HepG2 (cell line): ENCODE data around the gene CEBPA. TPM values are rescaled to one million over a fixed set of nuclear protein-coding genes. Genes with fewer than 3 reads are reported as not detected.

Experiments used
- ATAC-seq: fragments of 200-7000 bp; cut with Tn5 transposase; 3 replicates; pipeline ENCODE4 v1.9.1; 2020; ENCODE audit warnings: mild to moderate bottlenecking, moderate library complexity
- BruUV-seq: library from RNA; stranded (reverse); fragments of 400-500 nt; replicated peaks from 2 replicates; lab custom pipeline; 2021; lab: Mats Ljungman, UMichigan
- CTCF ChIA-PET: fragments of 300-600 bp; formaldehyde crosslinking; extraction: SDS; loops from one replicate; lab custom pipeline; 2021; ENCODE audit warnings: low total read pairs, inconsistent platforms, low intra/inter-chr PET ratio; lab: Yijun Ruan, JAX
- POLR2A ChIA-PET: fragments of 350-600 bp; sonication (Branson Sonifier 250); formaldehyde crosslinking; loops from one replicate; lab custom pipeline; 2020; ENCODE audit warnings: antibody characterized with exemption, inconsistent platforms; lab: Yijun Ruan, JAX
- DNase-seq: peaks from one replicate; pipeline ENCODE4 v3.0.0-alpha.2; 2015; ENCODE audit warnings: low spot score
- FAIRE-seq: peaks from 3 replicates; lab custom pipeline; 2011; peaks lifted over from hg19 to GRCh38; lab: Jason Lieb, UNC
- H2AFZ ChIP-seq: one replicate; pipeline ENCODE4 v1.6.1; 2011; ENCODE audit warnings: low read length, inconsistent platforms
- H3K27ac ChIP-seq: fragments of 300-600 bp; 3 replicates; pipeline ENCODE4 v1.8.0; 2011; ENCODE audit warnings: mixed run types, mild to moderate bottlenecking, mixed read lengths, low read length, inconsistent platforms; ENCODE audit not compliant: insufficient read depth; ENCODE audit errors: extremely low read length
- H3K27me3 ChIP-seq, 2 experiments: fragments of 200-600 bp in 1 of 2; 2 replicates in 1 of 2; 3 replicates in 1 of 2; pipeline versions ENCODE4 v1.6.0 to v1.8.0; 2011; ENCODE audit warnings: low read length in 2 of 2, mild to moderate bottlenecking in 2 of 2, moderate library complexity in 2 of 2, inconsistent platforms in 1 of 2; ENCODE audit not compliant: insufficient read depth in 2 of 2, control insufficient read depth in 1 of 2
- H3K36me3 ChIP-seq, 2 experiments: fragments of 200-600 bp in 1 of 2; replicated peaks in 1 of 2; 2 replicates in 1 of 2; 3 replicates in 1 of 2; pipeline versions ENCODE4 v1.5.1 to v1.8.0; 2011; ENCODE audit warnings: low read length in 2 of 2, inconsistent platforms in 1 of 2; ENCODE audit not compliant: insufficient read depth in 2 of 2, control insufficient read depth in 1 of 2
- H3K4me1 ChIP-seq: 2 replicates; pipeline ENCODE4 v1.5.1; 2012; ENCODE audit warnings: low read length, inconsistent platforms; ENCODE audit not compliant: insufficient read depth
- H3K4me2 ChIP-seq: 2 replicates; pipeline ENCODE4 v1.6.0; 2011; ENCODE audit warnings: low read depth, low read length, inconsistent platforms
- H3K4me3 ChIP-seq, 3 experiments: fragments of 200-600 bp in 1 of 3; sonication (generic), shearing (Covaris generic) in 1 of 3; replicated peaks in 1 of 3; 2 replicates each; pipeline ENCODE4 v1.5.1; 2011 to 2016; ENCODE audit warnings: low read length in 3 of 3, inconsistent platforms in 2 of 3, low read depth in 2 of 3, mild to moderate bottlenecking in 2 of 3, control low read depth in 1 of 3, mixed read lengths in 1 of 3; ENCODE audit not compliant: insufficient read depth in 1 of 3
- H3K79me2 ChIP-seq: one replicate; pipeline ENCODE4 v1.6.1; 2011; ENCODE audit warnings: low read length, inconsistent platforms; ENCODE audit not compliant: insufficient read depth
- H3K9ac ChIP-seq: 2 replicates; pipeline ENCODE4 v1.6.0; 2011; ENCODE audit warnings: mild to moderate bottlenecking, low read depth, low read length, inconsistent platforms; ENCODE audit not compliant: insufficient read depth
- H3K9me3 ChIP-seq: 2 replicates; pipeline ENCODE4 v1.5.1; 2012; ENCODE audit warnings: mild to moderate bottlenecking, low read length
- H4K20me1 ChIP-seq: 2 replicates; pipeline ENCODE4 v1.6.0; 2011; ENCODE audit warnings: inconsistent platforms, mild to moderate bottlenecking, low read length, moderate library complexity; ENCODE audit not compliant: insufficient read depth
- ASH2L ChIP-seq: fragments of 300-600, 200-600 bp; sonication (generic); IDR thresholded peaks from 2 replicates; pipeline ENCODE4 v1.7.0; 2017; ENCODE audit warnings: low read depth, mild to moderate bottlenecking, moderate library complexity, mixed read lengths, low read length; ENCODE audit not compliant: insufficient read length
- CHD2 ChIP-seq: IDR thresholded peaks from 2 replicates; pipeline ENCODE4 v1.6.1; 2011; ENCODE audit warnings: low read depth, low read length, improper control_type of control experiment
- ELF1 ChIP-seq: sonication (generic); formaldehyde crosslinking; IDR thresholded peaks from 2 replicates; pipeline ENCODE4 v1.4.0; 2020; ENCODE audit warnings: missing genetic modification reagents
- FOXJ3 ChIP-seq: sonication (generic); formaldehyde crosslinking; IDR thresholded peaks from 2 replicates; pipeline ENCODE4 v1.4.0; 2020; ENCODE audit warnings: missing genetic modification reagents, mild to moderate bottlenecking, borderline replicate concordance
- POLR2A ChIP-seq, 2 experiments: IDR thresholded peaks; 2 replicates each; pipeline ENCODE4 v1.6.1; 2011; ENCODE audit warnings: low read depth in 2 of 2, low read length in 2 of 2, mild to moderate bottlenecking in 1 of 2, moderate library complexity in 1 of 2; ENCODE audit not compliant: insufficient read depth in 1 of 2
- RAD51 ChIP-seq: fragments of 450-650 bp; IDR thresholded peaks from 2 replicates; pipeline ENCODE4 v1.6.1; 2016; ENCODE audit warnings: borderline replicate concordance
- SALL1 ChIP-seq: sonication (generic); formaldehyde crosslinking; IDR thresholded peaks from 2 replicates; pipeline ENCODE4 v1.8.0; 2022; ENCODE audit warnings: mild to moderate bottlenecking, missing genetic modification reagents
- TBL1XR1 ChIP-seq: fragments of 150-350 bp; IDR thresholded peaks from 2 replicates; pipeline ENCODE4 v1.6.1; 2014; ENCODE audit warnings: borderline replicate concordance, low read length; ENCODE audit not compliant: partially characterized antibody
- ZBTB1 ChIP-seq: sonication (generic); formaldehyde crosslinking; IDR thresholded peaks from 2 replicates; pipeline ENCODE4 v1.4.0; 2020; ENCODE audit warnings: missing genetic modification reagents, borderline replicate concordance
- ZBTB39 ChIP-seq: sonication (generic); formaldehyde crosslinking; IDR thresholded peaks from 2 replicates; pipeline ENCODE4 v1.5.0; 2020; ENCODE audit warnings: missing genetic modification reagents
- ZMAT3 ChIP-seq: sonication (generic); formaldehyde crosslinking; conservative IDR thresholded peaks from 2 replicates; pipeline ENCODE4 v1.7.0; 2021; ENCODE audit warnings: missing genetic modification reagents
- ZNF143 ChIP-seq: sonication (generic); formaldehyde crosslinking; IDR thresholded peaks from 2 replicates; pipeline ENCODE4 v1.4.0; 2020; ENCODE audit warnings: missing genetic modification reagents
- ZNF160 ChIP-seq: sonication (generic); formaldehyde crosslinking; IDR thresholded peaks from 2 replicates; pipeline ENCODE4 v1.8.0; 2022; ENCODE audit warnings: mild to moderate bottlenecking, inconsistent platforms, missing genetic modification reagents
- ZNF205 ChIP-seq: IDR thresholded peaks from 2 replicates; pipeline ENCODE4 v1.6.1; 2018; ENCODE audit warnings: missing biosample characterization, missing genetic modification reagents
- ZNF484 ChIP-seq: sonication (generic); formaldehyde crosslinking; IDR thresholded peaks from 2 replicates; pipeline ENCODE4 v1.5.1; 2020; ENCODE audit warnings: mild to moderate bottlenecking, low read depth, missing genetic modification reagents, borderline replicate concordance
- ZNF614 ChIP-seq: IDR thresholded peaks from 2 replicates; pipeline ENCODE4 v1.6.1; 2018; ENCODE audit warnings: missing biosample characterization, missing genetic modification reagents, inconsistent platforms, borderline replicate concordance
- ZNF777 ChIP-seq: sonication (generic); formaldehyde crosslinking; IDR thresholded peaks from 2 replicates; pipeline ENCODE4 v1.4.0; 2020; ENCODE audit warnings: missing genetic modification reagents
- ZNF800 ChIP-seq: sonication (generic); formaldehyde crosslinking; IDR thresholded peaks from 2 replicates; pipeline ENCODE4 v1.4.0; 2020; ENCODE audit warnings: missing genetic modification reagents
- ZNF850 ChIP-seq: sonication (generic); formaldehyde crosslinking; conservative IDR thresholded peaks from 2 replicates; pipeline ENCODE4 v1.9.0; 2021; ENCODE audit warnings: mild to moderate bottlenecking, missing genetic modification reagents
- WGBS: methylation state at CpG from one replicate; pipeline ENCODE4 v1.1.6; 2017; ENCODE audit warnings: low lambda C conversion rate; 5-methylcytosine and 5-hydroxymethylcytosine counted together
- in situ Hi-C: cut with HindIII; loops from 2 replicates; pipeline ENCODE4 v1.10.0; 2017; ENCODE audit warnings: low pct_unique_long_range_greater_than_20kb; ENCODE audit not compliant: extremely low pct_ligation_motif_present
- intact Hi-C: fragments of 100-400 bp; cut with micrococcal nuclease; formaldehyde crosslinking; loops from one replicate; pipeline ENCODE4 v1.10.0; 2022; ENCODE audit not compliant: unreplicated experiment
- polyA plus RNA-seq, 8 experiments: library from polyadenylated mRNA; depleted of rRNA in 3 of 8; stranded (reverse) in 7 of 8; unstranded in 1 of 8; fragments of >200 nt; fragmentation: Illumina TruSeq in 4 of 8; extraction: Trizol in 4 of 8; gene quantifications; 2 replicates each; pipeline versions ENCODE4 v1.2.1 to v1.2.3, GENCODE V29; 2011 to 2016; ENCODE audit warnings: low read depth in 4 of 8, missing spikeins in 1 of 8, mixed read lengths in 1 of 8; ENCODE audit not compliant: insufficient read depth in 1 of 8
- total RNA-seq, 5 experiments: library from RNA; depleted of rRNA; stranded (reverse); fragments of >200 nt; fragmentation: Illumina TruSeq; extraction: Trizol; gene quantifications; 2 replicates each; pipeline ENCODE4 v1.2.3, GENCODE V29; 2016; ENCODE audit warnings: low read depth in 1 of 5
- TF ChIP-seq, protein P1 (sequence below): sonication (generic); formaldehyde crosslinking; IDR thresholded peaks from 2 replicates; pipeline ENCODE4 v1.4.0; 2020; ENCODE audit warnings: mild to moderate bottlenecking, missing genetic modification reagents

The CEBPA gene
- total and polyA plus RNA-seq, 2 of the 13 experiments (the other 11 are each of a cell fraction or from before 2014, with no cell fraction given) = 24.8 to 103 TPM

- peak; percentile 17 for TF ChIP-seq ASH2L
- TF ChIP-seq ZNF484 (CRISPR knock-in tag) = no peak
- no peak for TF ChIP-seq ZNF614
- TF ChIP-seq SALL1 (CRISPR knock-in tag) = no peak
- TF ChIP-seq ZBTB1 = no peak
- TF ChIP-seq ZNF850 (CRISPR knock-in tag) = no peak
- TF ChIP-seq, all 625 proteins: peak for 4
Measured at GRCh38 chr19:33304371-33304759, 2.0 kb upstream of the CEBPA start (continued).

GRCh38 chr19:33303791-33304345, 1.5 kb upstream of the CEBPA start:
- Histone ChIP-seq H3K4me1 (peaks cover 36% of the 10 kb centered on the region), H3K27ac (peak overlapping the region; percentile 95), H3K4me2 (peak overlapping the region; percentile 88), H2AFZ (no peak overlapping the region), H3K27me3 (no peaks in the 10 kb centered on the region), H3K9me3 (no peaks in the 10 kb centered on the region), H4K20me1 (peaks cover 21% of the 10 kb centered on the region; the same call in 1 of the 2 replicates), H3K36me3 (no peaks in the 10 kb centered on the region; a peak in 1 of 5 replicates), H3K79me2 (peaks cover 41% of the 10 kb centered on the region), H3K4me3 (peak overlapping the region; percentile 81 to 88 (median 85)), H3K9ac (peak overlapping the region; percentile 89)
- ChIA-PET POLR2A (interaction anchor here (1.0 to 15.1 kb wide), 15 partner anchors 8 to 102 kb away, joined by 4 to 380 read pairs (median 21); partner anchors contain the start of gene CEBPG), CTCF (interaction anchor here (1.7 kb wide), 1 partner anchor 103 kb away, joined by 3 read pairs; no protein-coding TSS in a partner anchor)
- in situ Hi-C loops (loop anchor here (5.0 kb wide), 2 partner anchors 67 to 98 kb away; no protein-coding TSS in a partner anchor), intact Hi-C loops (loop anchor here (2.0 to 5.0 kb wide), 3 partner anchors 57 to 88 kb away; no protein-coding TSS in a partner anchor)
- WGBS = 45% methylated on average over 28 of the region's 33 CpGs
- no TSS peak for BruUV-seq
- ATAC-seq = no peak
- no peak for DNase-seq
- no peak for FAIRE-seq
- TF ChIP-seq ZNF777 (CRISPR knock-in tag) (no peak), RAD51 (no peak), ZNF800 (CRISPR knock-in tag) (no peak), ELF1 (CRISPR knock-in tag) (no peak), ZBTB39 (CRISPR knock-in tag) (no peak), ZNF205 (no peak), ZMAT3 (no peak), ZNF160 (CRISPR knock-in tag) (peak; percentile 21; the same call in 1 of the 2 replicates), POLR2A (IDR thresholded peaks at IDR 0.05; ENCODE audit: insufficient read depth in 1 of 2, low read depth in 2 of 2, low read length in 2 of 2) (peak in 1 of 2 experiments; percentile 21; a peak in 1 of 4 replicates), ZNF143 (CRISPR knock-in tag) (no peak), TBL1XR1 (no peak), FOXJ3 (CRISPR knock-in tag) (no peak), CHD2 (no peak)
- TF ChIP-seq, protein P1, sequence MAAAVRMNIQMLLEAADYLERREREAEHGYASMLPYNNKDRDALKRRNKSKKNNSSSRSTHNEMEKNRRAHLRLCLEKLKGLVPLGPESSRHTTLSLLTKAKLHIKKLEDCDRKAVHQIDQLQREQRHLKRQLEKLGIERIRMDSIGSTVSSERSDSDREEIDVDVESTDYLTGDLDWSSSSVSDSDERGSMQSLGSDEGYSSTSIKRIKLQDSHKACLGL = peak; percentile 1; the same call in 1 of the 2 replicates
